ENCODE results near the gene KCNE3.

KCNE3 gene

GRCh38 chr11:74466916-74467885 lies at the start of gene KCNE3:
KCNE3 (minus strand) TSS chr11:74467549; CDS start chr11:74457563, 9,986 bp downstream.
- no peak for DNase-seq (ENCODE audit: low read depth)
- peak within 1 kb of the TSS; percentile 42 for H3K4me3 ChIP-seq (ENCODE audit: low read depth, low read length)

DNA sequence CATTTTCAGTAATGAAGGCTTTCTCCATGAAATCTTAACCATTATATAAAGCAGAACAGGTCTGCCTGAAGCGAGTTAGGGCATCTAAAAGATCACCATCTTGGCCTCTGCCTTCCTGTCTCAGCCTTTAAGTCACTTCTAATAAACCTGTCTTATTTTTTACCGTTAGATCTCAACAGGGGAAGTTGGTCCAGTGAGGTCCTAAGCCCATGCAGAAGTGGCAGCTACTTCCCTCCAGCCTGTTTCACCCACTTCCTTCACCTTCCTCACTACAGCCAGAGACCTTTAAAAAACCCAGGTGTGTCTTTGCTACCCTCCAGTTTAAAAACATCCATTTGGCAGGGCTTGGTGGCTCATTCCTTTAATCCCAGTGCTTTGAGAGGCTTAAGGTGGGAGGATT lies 40.2 kb upstream of the KCNE3 start:
- H3K4me3 ChIP-seq (ENCODE audit: low read depth, low read length), result no peak overlapping the region
- no peak for DNase-seq (ENCODE audit: low read depth)

DNA sequence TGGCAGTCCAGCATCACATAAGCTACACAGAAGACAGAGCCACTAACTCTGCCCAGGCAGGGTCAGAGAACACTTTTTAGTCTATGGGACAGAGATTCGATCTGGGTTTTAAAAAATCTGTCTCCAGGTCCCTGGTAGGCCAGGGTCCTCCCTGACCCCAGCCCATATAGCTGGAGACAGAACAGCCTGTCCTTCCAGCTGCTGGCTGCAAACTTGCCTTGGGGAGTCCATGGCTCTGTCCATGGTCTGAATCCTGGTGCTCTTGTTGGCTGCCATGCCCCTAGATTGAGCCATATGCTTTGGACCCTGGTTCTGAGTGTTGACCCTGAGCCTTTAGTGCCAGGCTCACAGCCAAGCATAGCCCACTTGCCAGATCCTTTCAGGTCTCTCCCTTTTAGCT lies 39.5 kb upstream of the KCNE3 start:
- H3K4me3 ChIP-seq (ENCODE audit: low read depth, low read length), result no peak overlapping the region
- no peak for DNase-seq (ENCODE audit: low read depth)

DNA sequence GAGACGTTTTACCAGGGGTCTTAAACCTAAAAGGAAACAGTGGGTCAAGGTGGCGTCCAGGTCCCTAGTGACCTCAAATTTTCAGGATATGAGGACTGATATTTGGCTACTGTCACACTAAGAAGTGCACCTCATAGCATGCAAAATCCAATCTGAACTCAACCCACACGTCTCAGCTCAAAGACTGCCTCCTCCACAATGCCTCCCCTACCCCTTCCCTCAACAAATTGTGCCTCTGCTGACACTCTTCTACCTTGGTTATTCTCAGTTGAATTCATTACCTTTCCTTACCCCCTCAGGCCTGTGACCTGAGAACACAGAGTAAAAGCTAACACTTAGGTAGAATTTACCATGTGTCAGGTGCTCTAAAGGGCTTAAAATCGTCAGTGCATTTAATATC lies 38.6 kb upstream of the KCNE3 start:
- DNase-seq (ENCODE audit: low read depth), result no peak
- H3K4me3 ChIP-seq (ENCODE audit: low read depth, low read length), result no peak overlapping the region

- H3K4me3 ChIP-seq (ENCODE audit: low read depth, low read length), result no peak overlapping the region
- no peak for DNase-seq (ENCODE audit: low read depth)
These were observed 36.8 kb upstream of the KCNE3 start for GRCh38 chr11:74504100-74504691.

DNA sequence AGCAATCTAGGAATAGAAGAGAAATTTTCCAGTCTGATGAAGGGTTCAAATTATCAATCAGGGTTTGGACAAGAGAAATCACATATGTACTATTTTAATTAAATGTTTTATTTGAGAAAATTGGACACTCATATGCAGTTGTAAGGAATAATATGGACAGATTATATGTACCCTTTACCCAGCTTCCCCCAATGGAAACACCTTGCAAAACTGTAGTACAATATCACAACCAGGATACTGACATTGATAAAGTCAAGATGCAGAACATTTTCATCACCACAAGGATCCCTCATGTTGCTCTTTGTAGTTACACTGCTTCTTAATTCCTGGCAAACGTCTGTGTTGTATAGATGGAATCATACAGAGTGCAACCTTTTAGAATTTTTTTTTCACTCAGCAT lies 27.6 kb upstream of the KCNE3 start:
- DNase-seq (ENCODE audit: low read depth), result no peak
- no peak overlapping the region for H3K4me3 ChIP-seq (ENCODE audit: low read depth, low read length)

GRCh38 chr11:74493791-74494630 lies 26.7 kb upstream of the KCNE3 start:
- DNase-seq (ENCODE audit: low read depth), result no peak
- peak overlapping the region; percentile 80 for H3K4me3 ChIP-seq (ENCODE audit: low read depth, low read length)

DNA sequence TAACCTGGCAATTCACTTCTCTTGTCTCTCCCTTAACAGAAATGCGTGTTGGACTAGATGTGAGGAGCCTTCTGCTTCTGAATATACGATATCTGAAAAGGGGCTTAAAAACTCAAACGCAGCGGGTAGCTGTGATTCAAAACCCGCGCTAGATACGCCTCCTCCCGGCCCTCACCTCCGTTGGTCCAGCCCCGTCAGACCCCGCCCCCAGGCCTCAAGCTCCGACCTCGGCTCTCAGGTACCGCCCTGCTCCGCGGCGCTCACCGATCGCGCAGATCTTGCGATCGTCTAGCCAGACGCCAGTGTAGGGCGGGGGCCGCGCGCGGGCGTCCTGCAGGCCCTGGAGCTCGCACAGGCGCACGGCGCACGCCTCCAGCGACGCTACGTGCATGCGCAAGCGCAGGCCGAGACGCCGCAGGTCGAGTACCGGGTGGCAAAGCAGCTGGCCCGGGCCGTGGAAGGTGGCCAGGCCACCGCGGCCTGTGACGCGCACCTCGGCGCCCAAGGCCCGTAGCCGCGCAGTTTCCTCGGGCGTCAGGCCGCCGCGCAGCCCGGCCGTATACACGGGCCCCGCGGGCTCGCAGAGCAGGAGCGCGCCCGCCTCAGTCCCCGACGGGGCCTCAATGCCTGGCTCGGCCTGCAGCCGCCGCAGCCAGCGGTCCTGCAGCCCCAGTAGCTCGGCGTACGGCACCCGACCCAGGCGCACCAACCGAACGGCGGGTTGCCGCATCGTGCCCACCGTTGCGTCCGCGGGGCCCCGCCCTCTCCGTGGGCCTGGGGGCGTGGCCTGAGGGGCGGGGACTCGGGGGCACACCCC lies 25.8 kb upstream of the KCNE3 start, which contains the start of gene LIPT2:
LIPT2 (minus strand) TSS at position 751 of the 817 bp plus-strand sequence; CDS start at position 730, 21 bp downstream.
- H3K4me3 ChIP-seq (ENCODE audit: low read depth, low read length), result peak within 1 kb of the TSS; percentile 80
- DNase-seq (ENCODE audit: low read depth), result peak; percentile 91

GRCh38 chr11:74492084-74492483 lies 24.7 kb upstream of the KCNE3 start:
- peak overlapping the region; percentile 4 for H3K4me3 ChIP-seq (ENCODE audit: low read depth, low read length)
- DNase-seq (ENCODE audit: low read depth), result no peak

- DNase-seq (ENCODE audit: low read depth), result no peak
- no peak overlapping the region for H3K4me3 ChIP-seq (ENCODE audit: low read depth, low read length)
These were observed 23.6 kb upstream of the KCNE3 start for GRCh38 chr11:74490941-74491340.

- DNase-seq (ENCODE audit: low read depth), result no peak
These were observed 20.5 kb upstream of the KCNE3 start for GRCh38 chr11:74487875-74488274.

GRCh38 chr11:74485868-74486267 lies 18.5 kb upstream of the KCNE3 start:
- DNase-seq (ENCODE audit: low read depth), result no peak
- H3K4me3 ChIP-seq (ENCODE audit: low read depth, low read length), result no peak overlapping the region

More at GRCh38 chr11:74487875-74488274, 20.5 kb upstream of the KCNE3 start:
- H3K4me3 ChIP-seq (ENCODE audit: low read depth, low read length), result no peak overlapping the region

GRCh38 chr11:74480688-74481417 lies 13.5 kb upstream of the KCNE3 start:
- no peak for DNase-seq (ENCODE audit: low read depth)
- H3K4me3 ChIP-seq (ENCODE audit: low read depth, low read length), result no peak overlapping the region

GRCh38 chr11:74479732-74480123 lies 12.4 kb upstream of the KCNE3 start:
- DNase-seq (ENCODE audit: low read depth), result no peak

DNA sequence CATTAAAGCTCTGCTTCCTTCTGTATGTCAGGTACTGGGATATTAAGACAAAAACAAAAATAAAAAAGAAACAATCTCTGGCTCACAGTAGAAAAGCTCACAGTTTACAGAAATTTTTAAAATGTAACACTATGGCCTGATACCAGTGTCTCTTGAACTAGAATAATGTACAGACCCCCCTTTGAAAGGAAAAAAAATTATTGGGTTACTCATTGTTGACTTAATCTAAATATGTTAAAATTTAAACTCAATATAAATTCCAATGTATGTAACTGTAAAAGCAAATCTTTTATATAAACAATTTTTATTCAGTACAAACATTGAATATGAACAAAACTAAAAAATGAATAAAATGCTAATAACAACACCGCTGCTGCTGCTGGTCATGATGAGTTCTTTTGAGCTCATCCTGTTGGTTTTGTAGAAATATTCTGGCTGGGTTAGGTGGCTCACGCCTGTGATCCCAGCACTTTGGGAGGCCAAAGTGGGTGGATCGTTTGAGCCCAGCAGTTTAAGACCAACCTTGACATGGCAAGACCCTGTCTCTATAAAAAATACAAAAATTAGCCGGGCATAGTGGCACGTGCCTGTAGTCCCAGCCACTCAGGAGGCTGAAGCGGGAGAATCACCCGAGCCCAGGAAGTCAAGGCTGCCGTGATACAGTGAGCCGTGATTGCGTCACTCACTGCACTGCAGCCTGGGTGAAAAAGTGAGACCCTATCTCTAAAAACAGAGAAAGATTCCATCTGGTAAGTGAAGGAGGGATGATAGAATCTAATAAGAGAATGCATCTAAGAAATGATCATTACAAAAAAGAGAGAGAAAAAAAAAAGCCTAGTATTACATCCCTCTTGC lies 11.8 kb upstream of the KCNE3 start:
- no peak for DNase-seq (ENCODE audit: low read depth)
- no peak overlapping the region for H3K4me3 ChIP-seq (ENCODE audit: low read depth, low read length)

More at GRCh38 chr11:74479732-74480123, 12.4 kb upstream of the KCNE3 start:
- no peak overlapping the region for H3K4me3 ChIP-seq (ENCODE audit: low read depth, low read length)

DNA sequence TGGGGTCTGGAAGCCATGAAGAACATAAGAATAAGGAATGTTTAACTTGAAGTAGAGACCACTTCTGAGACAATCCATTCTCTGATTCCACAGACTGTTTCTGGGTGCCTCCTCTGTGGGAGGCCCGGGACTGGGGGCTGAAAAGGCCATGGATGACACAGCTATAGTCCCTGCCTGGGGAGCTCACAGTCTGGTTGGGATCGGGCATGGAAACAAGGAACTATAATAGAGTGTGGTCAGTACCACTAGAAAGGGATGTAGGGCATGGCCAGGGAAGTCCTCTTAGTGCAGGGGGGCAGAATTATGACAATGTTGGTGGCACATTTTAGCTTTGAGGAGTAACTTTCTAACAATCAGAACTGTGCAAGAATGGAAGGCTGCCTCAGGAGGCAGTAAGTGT lies 9.2 kb upstream of the KCNE3 start:
- DNase-seq (ENCODE audit: low read depth), result no peak

GRCh38 chr11:74474316-74474715 lies 7.0 kb upstream of the KCNE3 start:
- DNase-seq (ENCODE audit: low read depth), result no peak
- H3K4me3 ChIP-seq (ENCODE audit: low read depth, low read length), result no peak overlapping the region

More for the DNA sequence above, 9.2 kb upstream of the KCNE3 start:
- no peak overlapping the region for H3K4me3 ChIP-seq (ENCODE audit: low read depth, low read length)
